Trophoblast cell (in vitro differentiated cells and primary cell): ENCODE measurements around the gene CYP46A1.
"Not testable (repeated sequence)": the region's sequence is repeated elsewhere in the genome, so short reads cannot be mapped to it uniquely, and the experiment has no call there.

Source experiments
- DNase-seq, 2 donors: peaks; one replicate each; pipeline ENCODE4 v3.0.0-alpha.2; 2016
- H2AFZ ChIP-seq: 2 replicates; pipeline ENCODE4 v1.6.1; 2013; ENCODE audit warnings: low read length, moderate library complexity, mild to moderate bottlenecking; ENCODE audit not compliant: insufficient read depth, poor library complexity
- H2AK5ac ChIP-seq: 2 replicates; pipeline ENCODE4 v1.6.1; 2013; ENCODE audit warnings: mild to moderate bottlenecking, low read length
- H2BK120ac ChIP-seq: 2 replicates; pipeline ENCODE4 v1.6.1; 2013; ENCODE audit warnings: low read length, mild to moderate bottlenecking, moderate library complexity; ENCODE audit not compliant: insufficient read depth, poor library complexity
- H2BK12ac ChIP-seq: 2 replicates; pipeline ENCODE4 v1.6.1; 2013; ENCODE audit warnings: mild to moderate bottlenecking, low read length, moderate library complexity
- H2BK5ac ChIP-seq: 2 replicates; pipeline ENCODE4 v1.6.1; 2013; ENCODE audit warnings: low read length, low read depth, moderate library complexity, mild to moderate bottlenecking; ENCODE audit not compliant: poor library complexity
- H3K14ac ChIP-seq: 2 replicates; pipeline ENCODE4 v1.6.1; 2013; ENCODE audit warnings: mild to moderate bottlenecking, low read length
- H3K18ac ChIP-seq: 2 replicates; pipeline ENCODE4 v1.6.1; 2013; ENCODE audit warnings: mild to moderate bottlenecking, low read length
- H3K23ac ChIP-seq: 2 replicates; pipeline ENCODE4 v1.6.1; 2013; ENCODE audit warnings: low read length
- H3K27ac ChIP-seq: 2 replicates; pipeline ENCODE4 v1.5.1; 2013; ENCODE audit warnings: low read depth, mild to moderate bottlenecking, inconsistent platforms, low read length, moderate library complexity
- H3K27me3 ChIP-seq: 2 replicates; pipeline ENCODE4 v1.6.1; 2013; ENCODE audit warnings: inconsistent platforms, mild to moderate bottlenecking, low read length, moderate library complexity; ENCODE audit not compliant: insufficient read depth
- H3K36me3 ChIP-seq, 2 experiments: 1 replicate in 1 of 2; 2 replicates in 1 of 2; pipeline ENCODE4 v1.6.1; 2013; ENCODE audit warnings: low read length in 2 of 2, mild to moderate bottlenecking in 2 of 2, moderate library complexity in 1 of 2; ENCODE audit not compliant: insufficient read depth in 2 of 2, control insufficient read depth in 1 of 2
- H3K4ac ChIP-seq: 2 replicates; pipeline ENCODE4 v1.6.1; 2013; ENCODE audit warnings: low read depth, mild to moderate bottlenecking, low read length, moderate library complexity
- H3K4me1 ChIP-seq, 2 experiments: 1 replicate in 1 of 2; 2 replicates in 1 of 2; pipeline ENCODE4 v1.6.1; 2013; ENCODE audit warnings: low read length in 2 of 2, mild to moderate bottlenecking in 2 of 2, moderate library complexity in 1 of 2; ENCODE audit not compliant: insufficient read depth in 2 of 2, control insufficient read depth in 1 of 2
- H3K4me2 ChIP-seq: 2 replicates; pipeline ENCODE4 v1.6.1; 2013; ENCODE audit warnings: inconsistent platforms, mild to moderate bottlenecking, low read length, moderate library complexity
- H3K4me3 ChIP-seq: 2 replicates; pipeline ENCODE4 v1.5.1; 2013; ENCODE audit warnings: mild to moderate bottlenecking, low read depth, low read length, inconsistent platforms
- H3K79me1 ChIP-seq: one replicate; pipeline ENCODE4 v1.6.1; 2013; ENCODE audit warnings: low read length
- H3K79me2 ChIP-seq: 2 replicates; pipeline ENCODE4 v1.6.1; 2013; ENCODE audit warnings: low read length, mild to moderate bottlenecking; ENCODE audit not compliant: control insufficient read depth, insufficient read depth, poor library complexity
- H3K9ac ChIP-seq: 2 replicates; pipeline ENCODE4 v1.6.1; 2013; ENCODE audit warnings: mild to moderate bottlenecking, low read length
- H3K9me3 ChIP-seq: 2 replicates; pipeline ENCODE4 v1.6.1; 2013; ENCODE audit warnings: low read depth, mild to moderate bottlenecking, control low read depth, inconsistent platforms, low read length; ENCODE audit not compliant: insufficient read depth
- H4K12ac ChIP-seq: 2 replicates; pipeline ENCODE4 v1.6.1; 2013; ENCODE audit warnings: low read depth, mild to moderate bottlenecking, low read length, moderate library complexity
- H4K8ac ChIP-seq: 2 replicates; pipeline ENCODE4 v1.6.1; 2013; ENCODE audit warnings: low read depth, mild to moderate bottlenecking, low read length, moderate library complexity
- H4K91ac ChIP-seq: one replicate; pipeline ENCODE4 v1.6.1; 2013; ENCODE audit warnings: low read depth, mild to moderate bottlenecking, low read length, moderate library complexity
- WGBS: extraction: QIAGEN DNeasy Blood & Tissue Kit; methylation state at CpG from one replicate; pipeline ENCODE4 v1.1.7; 2013; ENCODE audit warnings: missing lambda C conversion rate; ENCODE audit not compliant: insufficient read length, insufficient coverage; ENCODE audit errors: extremely low coverage; 5-methylcytosine and 5-hydroxymethylcytosine counted together

The CYP46A1 gene

GRCh38 chr14:99759546-99759925, 75.4 kb downstream of the CYP46A1 start:
- H2BK5ac ChIP-seq, result no peak overlapping the region
- no peaks in the 10 kb centered on the region for H3K9me3 ChIP-seq
- no peak overlapping the region for H2AK5ac ChIP-seq
- H3K4ac ChIP-seq, result no peak overlapping the region
- no peaks in the 10 kb centered on the region for H3K79me1 ChIP-seq
- H3K27ac ChIP-seq, result no peak overlapping the region
- H3K4me3 ChIP-seq, result no peak overlapping the region
- no peak overlapping the region for H4K12ac ChIP-seq
- no peaks in the 10 kb centered on the region for H3K36me3 ChIP-seq
- H3K27me3 ChIP-seq, result no peaks in the 10 kb centered on the region
- no peak overlapping the region for H4K91ac ChIP-seq
- no CpG with 5 or more reads among the region's 9 CpGs for WGBS
- H3K23ac ChIP-seq, result no peak overlapping the region
- no peaks in the 10 kb centered on the region for H3K4me1 ChIP-seq
- DNase-seq, result no peak
- H3K79me2 ChIP-seq, result no peaks in the 10 kb centered on the region
- H3K14ac ChIP-seq, result no peak overlapping the region
- no peak overlapping the region for H2BK120ac ChIP-seq
- H2AFZ ChIP-seq, result no peak overlapping the region
- no peak overlapping the region for H4K8ac ChIP-seq
- H2BK12ac ChIP-seq, result no peak overlapping the region
- H3K9ac ChIP-seq, result no peak overlapping the region
- H3K18ac ChIP-seq, result no peak overlapping the region
- H3K4me2 ChIP-seq, result no peak overlapping the region

GRCh38 chr14:99760817-99761216, 76.7 kb downstream of the CYP46A1 start:
- H3K4me1 ChIP-seq, result no peaks in the 10 kb centered on the region
- H3K27me3 ChIP-seq, result no peaks in the 10 kb centered on the region
- no peak overlapping the region for H4K12ac ChIP-seq
- H3K4me3 ChIP-seq, result no peak overlapping the region
- H2BK5ac ChIP-seq, result no peak overlapping the region
- no peak overlapping the region for H2AK5ac ChIP-seq
- no peak overlapping the region for H2BK120ac ChIP-seq
- H3K27ac ChIP-seq, result no peak overlapping the region
- no peak overlapping the region for H3K4ac ChIP-seq
- no peak overlapping the region for H4K8ac ChIP-seq
- no peak overlapping the region for H3K18ac ChIP-seq
- no CpG with 5 or more reads among the region's 5 CpGs for WGBS
- no peak overlapping the region for H2AFZ ChIP-seq
- H4K91ac ChIP-seq, result no peak overlapping the region
- H3K23ac ChIP-seq, result no peak overlapping the region
- no peak overlapping the region for H3K4me2 ChIP-seq
- H3K14ac ChIP-seq, result no peak overlapping the region
- no peak overlapping the region for H3K9ac ChIP-seq
- H3K79me1 ChIP-seq, result no peaks in the 10 kb centered on the region
- H3K9me3 ChIP-seq, result no peaks in the 10 kb centered on the region
- no peak for DNase-seq
- H3K36me3 ChIP-seq, result no peaks in the 10 kb centered on the region
- no peaks in the 10 kb centered on the region for H3K79me2 ChIP-seq
- no peak overlapping the region for H2BK12ac ChIP-seq

- not testable (repeated sequence) for H3K27me3 ChIP-seq, H3K27ac ChIP-seq, H3K14ac ChIP-seq
Observed at GRCh38 chr14:99762911-99763310, 78.8 kb downstream of the CYP46A1 start.

GRCh38 chr14:99763527-99764221, 79.6 kb downstream of the CYP46A1 start:
- H4K91ac ChIP-seq, result no peak overlapping the region
- no CpG with 5 or more reads among the region's 13 CpGs for WGBS
- no peak overlapping the region for H3K23ac ChIP-seq
- no peaks in the 10 kb centered on the region for H3K79me2 ChIP-seq
- no peaks in the 10 kb centered on the region for H3K79me1 ChIP-seq
- H2AK5ac ChIP-seq, result no peak overlapping the region
- no peak overlapping the region for H4K8ac ChIP-seq
- no peak overlapping the region for H3K9ac ChIP-seq
- H3K4me3 ChIP-seq, result no peak overlapping the region
- H2BK5ac ChIP-seq, result no peak overlapping the region
- no peak overlapping the region for H2BK120ac ChIP-seq
- no peak overlapping the region for H3K27ac ChIP-seq
- no peaks in the 10 kb centered on the region for H3K36me3 ChIP-seq
- H2BK12ac ChIP-seq, result no peak overlapping the region
- H2AFZ ChIP-seq, result no peak overlapping the region
- no peak overlapping the region for H3K14ac ChIP-seq
- no peak overlapping the region for H3K18ac ChIP-seq
- no peak for DNase-seq
- no peaks in the 10 kb centered on the region for H3K4me1 ChIP-seq
- no peaks in the 10 kb centered on the region for H3K27me3 ChIP-seq
- H3K9me3 ChIP-seq, result no peaks in the 10 kb centered on the region
- no peak overlapping the region for H4K12ac ChIP-seq
- no peak overlapping the region for H3K4me2 ChIP-seq
- H3K4ac ChIP-seq, result no peak overlapping the region

More at GRCh38 chr14:99762911-99763310, 78.8 kb downstream of the CYP46A1 start:
- H4K8ac ChIP-seq, H3K4me1 ChIP-seq, H2BK5ac ChIP-seq, H3K79me2 ChIP-seq, H3K4me3 ChIP-seq, H4K91ac ChIP-seq, H2AFZ ChIP-seq, H2AK5ac ChIP-seq, H3K9me3 ChIP-seq, H3K36me3 ChIP-seq, H3K4me2 ChIP-seq, H3K23ac ChIP-seq, DNase-seq, H3K18ac ChIP-seq, H2BK120ac ChIP-seq, H2BK12ac ChIP-seq, H4K12ac ChIP-seq, H3K4ac ChIP-seq, H3K79me1 ChIP-seq, H3K9ac ChIP-seq: not testable (repeated sequence)
- no CpG with 5 or more reads among the region's 4 CpGs for WGBS
